ENCODE results near the gene NPM3.

Gene NPM3

DNA sequence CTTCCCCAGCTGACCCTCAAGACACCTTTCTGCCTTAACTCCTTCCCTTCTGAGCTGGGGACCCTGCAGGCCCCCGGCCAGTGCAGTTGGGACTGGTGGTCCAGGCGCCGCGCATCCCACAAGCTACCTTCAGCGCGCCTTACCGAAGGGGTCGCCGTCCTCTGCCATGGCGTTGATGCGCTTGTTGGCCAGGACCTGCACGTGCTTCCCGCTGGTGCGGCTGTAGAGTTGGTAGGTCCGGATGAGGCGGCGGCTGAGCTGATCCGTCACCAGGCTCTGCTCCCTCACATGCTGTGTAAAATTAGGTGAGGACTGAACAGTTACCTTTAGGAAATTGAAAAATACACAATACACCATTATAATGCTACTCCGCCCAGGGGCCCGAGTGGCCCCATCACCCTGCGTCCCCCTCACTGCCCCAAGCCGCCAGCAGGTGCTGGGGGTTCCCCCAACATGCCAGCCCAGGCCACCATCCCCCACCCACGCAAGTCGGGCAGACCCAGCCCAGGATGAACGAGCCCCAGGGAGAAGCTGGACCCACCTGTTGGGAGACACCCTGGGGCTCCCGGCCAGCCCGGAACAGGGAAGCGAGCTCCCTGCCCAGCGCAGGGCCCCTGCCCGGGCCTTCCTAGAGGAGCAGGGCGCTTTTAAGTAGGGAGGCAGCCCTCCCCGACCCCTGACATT, 8.5 kb downstream of the NPM3 start:
- DNase-seq (ENCODE audit: low read depth in 2 of 2), result no peak

DNA sequence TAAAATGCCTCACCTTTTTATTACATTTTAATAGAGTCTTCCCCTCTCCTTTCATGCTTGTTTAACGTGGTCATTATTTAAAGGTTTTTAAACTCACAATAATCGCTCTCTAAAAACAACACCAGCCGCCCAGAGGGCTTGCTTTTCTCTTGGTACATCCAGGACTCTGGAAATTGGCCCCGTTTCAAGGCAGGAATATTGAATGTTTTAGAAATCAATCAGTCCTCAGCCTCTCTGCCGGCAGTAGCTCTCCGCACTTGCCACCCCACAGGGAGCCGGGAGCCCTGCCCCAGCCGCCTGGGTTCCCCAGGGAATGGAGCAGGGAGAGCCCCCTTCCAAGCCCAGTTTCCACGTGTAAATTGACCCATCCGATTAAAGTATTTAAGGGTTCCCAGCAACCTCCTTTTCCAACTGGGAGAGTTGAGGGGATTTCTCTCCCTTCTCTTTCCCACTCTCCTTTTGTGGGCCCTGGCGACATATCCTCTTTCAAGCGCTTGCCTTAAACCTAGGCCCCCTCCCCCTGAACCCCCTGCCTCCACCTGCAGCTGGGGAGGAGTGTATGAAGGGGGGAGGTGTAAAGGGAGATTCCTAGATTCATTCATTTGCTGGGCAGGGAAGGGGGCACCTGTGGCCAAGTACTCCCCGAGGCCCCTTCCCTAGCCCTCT, 9.2 kb downstream of the NPM3 start:
- no peak for DNase-seq (ENCODE audit: low read depth in 2 of 2)

DNA sequence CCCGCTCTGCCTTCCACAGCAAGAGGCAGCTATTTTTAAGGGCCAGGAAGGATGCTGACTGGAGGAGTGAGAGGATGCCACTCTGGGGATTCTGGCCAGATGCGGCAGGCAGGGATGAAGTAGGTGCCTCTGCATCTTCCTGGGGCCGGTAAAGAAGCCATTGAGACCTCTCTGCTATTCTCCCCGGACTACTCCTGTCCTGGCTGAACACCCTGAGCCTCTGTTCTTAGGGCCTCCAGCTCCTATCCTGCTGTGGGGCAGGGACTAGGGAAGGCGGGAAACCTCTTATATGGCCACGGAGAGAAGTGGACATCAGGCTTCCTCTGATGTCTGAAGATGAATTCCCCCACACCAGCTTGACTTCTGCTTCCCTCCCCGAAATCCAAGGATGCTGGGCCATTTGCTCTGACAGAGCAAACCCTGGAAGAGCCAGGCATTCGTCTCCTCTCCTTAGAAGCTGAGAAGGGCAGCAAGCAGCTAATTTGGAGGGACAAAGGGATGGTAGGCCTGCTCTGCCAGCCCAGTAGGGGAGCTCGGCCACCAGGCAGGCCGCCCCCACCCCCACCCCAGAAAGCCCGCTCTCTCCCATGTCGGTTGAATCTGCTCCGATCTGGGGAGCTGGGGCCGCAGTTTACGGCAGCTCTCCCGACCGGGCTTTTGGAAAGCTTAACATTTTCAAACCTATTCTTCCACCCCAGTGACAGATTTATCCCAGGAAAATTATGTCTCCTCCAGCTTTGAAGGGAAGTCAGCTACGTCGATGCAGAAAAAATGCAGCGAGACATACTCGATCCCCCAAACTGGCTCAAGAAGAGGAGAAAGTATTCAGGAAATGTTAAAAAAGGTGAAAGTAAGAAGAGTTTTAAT, 10.1 kb downstream of the NPM3 start:
- DNase-seq (ENCODE audit: low read depth in 2 of 2), result no peak

- no peak for DNase-seq (ENCODE audit: low read depth in 2 of 2)
Observed at GRCh38 chr10:101772017-101772894, 11.0 kb downstream of the NPM3 start.

DNA sequence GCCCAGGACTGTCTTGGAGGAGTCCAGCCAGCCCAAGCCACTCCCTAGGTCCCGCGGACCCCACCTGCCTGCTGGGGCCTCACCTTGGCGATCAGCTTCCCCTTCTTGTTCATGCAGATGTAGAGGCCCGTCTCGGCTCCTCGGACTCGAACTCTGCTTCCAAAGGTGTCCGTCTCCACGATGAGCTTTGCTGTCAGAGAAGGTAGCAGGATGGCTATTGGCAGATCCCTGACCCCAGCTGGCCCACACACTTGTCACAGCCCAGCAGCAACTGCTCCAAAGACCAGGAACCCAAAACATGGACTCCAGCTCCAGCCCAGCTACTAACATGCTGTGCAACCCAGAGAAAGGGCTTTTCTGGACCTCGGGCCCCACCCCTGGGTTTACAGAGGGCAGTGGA, 11.9 kb downstream of the NPM3 start:
- no peak for DNase-seq (ENCODE audit: low read depth in 2 of 2)

- DNase-seq (ENCODE audit: low read depth in 2 of 2), result no peak
Observed at GRCh38 chr10:101770331-101771215, 12.7 kb downstream of the NPM3 start.

DNA sequence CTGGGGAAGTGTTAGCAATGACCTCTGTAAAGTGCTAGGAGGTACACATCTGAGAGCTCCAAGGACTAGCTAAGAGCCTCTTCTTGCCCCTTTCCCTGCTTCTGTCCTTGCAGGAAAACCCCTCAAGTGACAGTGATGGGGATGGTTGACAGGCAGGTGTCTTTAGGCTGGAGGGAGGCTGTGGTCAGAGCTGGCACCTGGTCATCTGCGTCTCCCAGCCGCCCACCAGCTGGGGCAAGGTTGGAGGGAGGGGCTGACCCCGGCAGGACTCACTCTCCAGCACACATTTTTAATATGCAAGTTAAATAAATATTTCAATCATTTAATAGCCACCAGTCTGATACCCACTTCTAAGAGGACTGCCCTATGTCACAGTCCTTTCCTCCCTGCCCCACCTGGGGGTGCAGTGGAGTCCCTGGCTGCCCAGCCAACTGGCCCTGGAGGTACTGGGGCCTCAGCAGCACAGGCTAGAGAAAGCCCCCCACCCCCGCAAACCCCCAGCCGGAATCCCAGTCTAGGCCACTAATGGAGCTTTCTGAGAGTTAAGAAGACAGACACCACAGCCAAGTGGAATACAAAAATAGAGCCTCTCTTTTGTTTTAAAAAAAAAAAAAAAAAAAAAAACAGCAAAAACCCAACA, 13.6 kb downstream of the NPM3 start:
- no peak for DNase-seq (ENCODE audit: low read depth in 2 of 2)

DNA sequence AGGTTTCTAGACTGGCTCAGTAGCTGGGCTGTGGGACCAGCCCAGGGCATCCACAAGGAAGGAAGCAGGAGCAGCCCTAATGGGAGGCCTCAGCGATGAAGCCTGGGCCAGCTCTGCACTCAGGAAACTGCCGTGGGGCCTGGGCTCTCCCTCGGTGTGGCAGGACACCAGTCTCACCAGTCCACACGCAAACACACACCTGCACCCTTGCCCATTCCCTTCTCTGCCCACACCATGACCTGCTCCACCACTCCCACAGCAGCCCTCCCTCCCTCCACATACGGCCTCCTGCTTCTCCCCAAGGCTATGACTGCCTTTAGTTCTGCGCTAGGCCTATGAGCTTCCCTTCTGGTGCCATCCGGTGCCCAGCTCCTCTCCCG, 14.5 kb downstream of the NPM3 start:
- DNase-seq (ENCODE audit: low read depth in 2 of 2), result no peak

- DNase-seq (ENCODE audit: low read depth in 2 of 2), result no peak
Observed at GRCh38 chr10:101767966-101768790, 15.1 kb downstream of the NPM3 start.

- no peak for DNase-seq (ENCODE audit: low read depth in 2 of 2)
Observed at GRCh38 chr10:101767600-101767945, 15.7 kb downstream of the NPM3 start.

- DNase-seq (ENCODE audit: low read depth in 2 of 2), result no peak
Observed at GRCh38 chr10:101766753-101767599, 16.3 kb downstream of the NPM3 start.

- DNase-seq (ENCODE audit: low read depth in 2 of 2), result no peak
Observed at GRCh38 chr10:101766306-101766705, 16.9 kb downstream of the NPM3 start.

DNA sequence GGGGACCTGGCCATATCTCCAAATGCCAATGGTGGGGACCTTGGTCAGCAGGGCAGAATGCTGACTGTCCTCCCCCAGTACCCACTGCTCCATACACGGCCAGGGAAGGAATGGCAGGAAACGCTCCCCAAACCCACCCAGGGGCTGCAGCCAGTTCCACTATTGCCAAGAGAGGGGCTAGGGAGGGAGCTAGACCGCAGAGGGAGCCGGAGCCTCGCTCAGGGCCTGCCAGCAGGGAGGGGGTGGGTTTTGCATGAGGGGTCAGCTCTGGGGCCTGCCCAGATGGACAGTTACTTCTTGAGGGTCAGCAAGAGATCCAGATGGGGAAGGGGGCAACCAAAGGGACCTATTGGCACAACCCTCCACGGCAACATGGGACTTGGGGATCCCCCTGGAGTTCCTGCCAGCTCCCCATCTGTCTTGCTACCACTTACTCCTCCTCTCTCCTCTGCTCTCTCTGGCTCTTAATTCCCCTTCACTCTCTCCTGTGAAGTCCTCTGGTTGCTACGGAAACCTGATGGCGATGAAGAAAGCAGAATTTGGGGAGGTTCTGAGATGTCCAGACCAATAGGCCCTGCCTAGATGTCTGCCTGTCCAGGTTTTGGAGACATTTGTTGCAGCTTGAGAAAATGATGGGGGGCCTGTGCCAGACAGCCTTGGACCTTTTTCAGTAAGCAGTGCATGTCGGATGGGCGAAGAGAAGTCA, 20.0 kb downstream of the NPM3 start:
- no peak for DNase-seq (ENCODE audit: low read depth in 2 of 2)

- DNase-seq (ENCODE audit: low read depth in 2 of 2), result no peak
Observed at GRCh38 chr10:101762736-101763135, 20.5 kb downstream of the NPM3 start.

GRCh38 chr10:101761226-101761625, 22.0 kb downstream of the NPM3 start:
- DNase-seq (ENCODE audit: low read depth in 2 of 2), result no peak

GRCh38 chr10:101760510-101760909, 22.7 kb downstream of the NPM3 start:
- no peak for DNase-seq (ENCODE audit: low read depth in 2 of 2)

DNA sequence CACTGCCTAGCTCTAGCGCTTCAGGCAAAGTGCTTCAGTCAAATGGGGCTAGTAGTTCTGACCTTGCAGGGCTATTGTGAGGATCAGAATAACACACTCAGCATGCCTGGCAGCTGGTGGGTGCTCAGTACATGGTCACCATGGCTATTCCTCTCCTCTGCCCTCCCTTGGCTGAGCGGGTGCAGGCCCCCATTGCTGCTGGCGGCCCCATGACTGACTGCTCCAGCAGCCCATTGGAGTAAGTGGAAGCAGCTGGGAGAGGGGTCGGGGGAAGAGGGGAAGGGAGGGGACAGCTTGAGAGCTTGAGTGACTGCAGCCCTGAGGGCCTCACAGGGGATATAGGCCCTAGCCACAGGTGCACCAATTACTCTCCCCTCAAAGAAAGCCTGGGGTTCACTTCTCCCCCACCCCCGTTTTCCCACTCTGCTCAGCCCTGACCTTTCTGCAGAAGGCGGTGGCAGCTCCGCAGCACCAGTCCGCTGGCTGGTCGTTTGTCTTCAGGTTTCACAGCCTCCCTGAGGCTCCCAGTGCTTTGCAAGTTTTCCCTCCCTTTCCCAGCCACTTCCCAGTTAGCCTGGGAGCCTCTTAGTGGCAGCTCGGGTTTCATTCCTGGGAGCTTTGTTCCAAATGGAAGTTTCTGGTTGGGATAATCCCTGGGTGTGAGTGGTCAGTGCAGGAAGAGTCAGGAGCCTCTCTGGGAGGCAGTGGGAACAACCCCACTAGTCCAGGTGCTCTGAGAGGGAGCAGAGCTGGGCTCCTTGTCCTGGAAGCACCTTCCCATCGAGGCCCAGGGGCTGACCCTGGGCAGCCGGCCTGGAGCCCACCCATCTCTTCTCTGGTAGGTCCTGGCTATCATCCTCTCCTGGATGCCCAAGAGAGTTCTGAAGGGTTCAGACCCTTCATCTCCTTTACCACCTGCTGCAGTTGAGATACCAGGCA, 23.7 kb downstream of the NPM3 start:
- DNase-seq (ENCODE audit: low read depth in 2 of 2), result no peak

All from stimulated activated CD8-positive, alpha-beta memory T cell treated with anti-CD3 and anti-CD28 coated beads, Interleukin-7, amount 100 ng/mL, for 4 hours (primary cell).